OCI-LY7 (cell line): ENCODE results near the gene MACROH2A1. TPM values are rescaled to one million over a fixed set of nuclear protein-coding genes. Genes with fewer than 3 reads are reported as not detected.

Experiments used
- BruUV-seq: library from RNA; stranded (reverse); fragments of 400-500 nt; replicated peaks from 2 replicates; lab custom pipeline; 2021; lab: Mats Ljungman, UMichigan
- CTCF ChIA-PET: fragments of 300-600 bp; sonication (Branson Sonifier 250); formaldehyde crosslinking; loops from one replicate; lab custom pipeline; 2022; ENCODE audit warnings: antibody characterized with exemption; ENCODE audit not compliant: unreplicated experiment; lab: Charles Lee
- POLR2A ChIA-PET: fragments of 300-600 bp; sonication (Branson Sonifier 250); formaldehyde crosslinking; loops from one replicate; lab custom pipeline; 2022; ENCODE audit warnings: antibody characterized with exemption; lab: Charles Lee
- DNase-seq: peaks from one replicate; pipeline ENCODE4 v3.0.0-alpha.2; 2015; ENCODE audit warnings: low spot score
- H2AFZ ChIP-seq: fragments of 200-600 bp; sonication (generic), shearing (Covaris generic); 2 replicates; pipeline ENCODE4 v1.6.1; 2014; ENCODE audit warnings: mild to moderate bottlenecking, antibody characterized with exemption, low read length, moderate library complexity
- H3K27ac ChIP-seq: fragments of 200-600 bp; sonication (generic); 2 replicates; pipeline ENCODE4 v1.5.1; 2014; ENCODE audit warnings: mixed run types, low read depth, mild to moderate bottlenecking, moderate library complexity, low read length, inconsistent platforms; ENCODE audit not compliant: poor library complexity, severe bottlenecking
- H3K36me3 ChIP-seq: fragments of 200-600 bp; sonication (generic); 2 replicates; pipeline ENCODE4 v1.6.1; 2014; ENCODE audit warnings: mild to moderate bottlenecking, antibody characterized with exemption, low read length, moderate library complexity, mixed read lengths; ENCODE audit not compliant: insufficient read depth
- H3K4me1 ChIP-seq: fragments of 200-600 bp; sonication (generic); 2 replicates; pipeline ENCODE4 v1.5.1; 2014; ENCODE audit warnings: mild to moderate bottlenecking, low read length; ENCODE audit not compliant: insufficient read depth, poor library complexity, severe bottlenecking
- H3K4me2 ChIP-seq: fragments of 200-600 bp; sonication (generic); 2 replicates; pipeline ENCODE4 v1.6.1; 2014; ENCODE audit warnings: mild to moderate bottlenecking, low read length
- H3K4me3 ChIP-seq: fragments of 200-600 bp; sonication (generic); 2 replicates; pipeline ENCODE4 v1.5.1; 2014; ENCODE audit warnings: mild to moderate bottlenecking, low read depth, low read length; ENCODE audit not compliant: poor library complexity, severe bottlenecking
- H3K79me2 ChIP-seq: fragments of 200-600 bp; sonication (generic); 2 replicates; pipeline ENCODE4 v1.6.1; 2016; ENCODE audit warnings: low read depth, mild to moderate bottlenecking, low read length, moderate library complexity, mixed read lengths; ENCODE audit not compliant: insufficient read depth
- H3K9me2 ChIP-seq: fragments of 200-600 bp; sonication (generic); 2 replicates; pipeline ENCODE4 v1.6.1; 2016; ENCODE audit warnings: mild to moderate bottlenecking, low read length, mixed read lengths; ENCODE audit not compliant: insufficient read depth
- H3K9me3 ChIP-seq: fragments of 200-600 bp; sonication (generic); 2 replicates; pipeline ENCODE4 v1.6.1; 2014; ENCODE audit warnings: mild to moderate bottlenecking, mixed run types, low read length, mixed read lengths
- H4K20me1 ChIP-seq: fragments of 200-600 bp; sonication (generic); 2 replicates; pipeline ENCODE4 v1.6.1; 2014; ENCODE audit warnings: mild to moderate bottlenecking, antibody characterized with exemption, low read length, moderate library complexity, mixed read lengths; ENCODE audit not compliant: insufficient read depth
- CTCF ChIP-seq: fragments of 200-600 bp; sonication (generic); conservative IDR thresholded peaks from 2 replicates; pipeline ENCODE4 v1.5.1; 2014; ENCODE audit warnings: mild to moderate bottlenecking, antibody characterized with exemption, low read length, moderate library complexity, mixed read lengths
- EZH2phosphoT487 ChIP-seq: fragments of 200-600 bp; sonication (generic); IDR thresholded peaks from 2 replicates; pipeline ENCODE4 v1.6.1; 2018; ENCODE audit warnings: low read depth, borderline replicate concordance, mild to moderate bottlenecking, mixed run types, antibody characterized with exemption, low read length, moderate library complexity, mixed read lengths
- intact Hi-C: fragments of 100-400 bp; cut with micrococcal nuclease; formaldehyde crosslinking; loops from one replicate; pipeline ENCODE4 v1.10.0; 2022; ENCODE audit not compliant: unreplicated experiment
- total RNA-seq, 2 experiments: library from RNA; depleted of rRNA in 1 of 2; stranded (reverse); fragments of >200 nt in 1 of 2; shearing (Covaris generic) in 1 of 2; gene quantifications; 2 replicates each; pipeline ENCODE4 v1.2.3, GENCODE V29; 2014 to 2022

Gene MACROH2A1
- total RNA-seq, 2 experiments from 2014 or later: 271 to 356 TPM

- no TSS peak for BruUV-seq
- Histone ChIP-seq H3K36me3 (peaks cover 100% of the 10 kb centered on the region), H3K79me2 (peaks cover 3% of the 10 kb centered on the region; the same call in 1 of the 2 replicates), H3K27ac (no peak overlapping the region), H3K9me2 (no peaks in the 10 kb centered on the region), H3K4me1 (no peaks in the 10 kb centered on the region), H3K4me2 (no peak overlapping the region), H3K9me3 (no peaks in the 10 kb centered on the region), H4K20me1 (peaks cover 15% of the 10 kb centered on the region; the same call in 1 of the 2 replicates), H3K4me3 (no peak overlapping the region), H2AFZ (no peak overlapping the region)
- ChIA-PET POLR2A (interaction anchor here (0.6 to 0.9 kb wide), 3 partner anchors 8 to 31 kb away, joined by 3 read pairs; no protein-coding TSS in a partner anchor), CTCF (no interaction called here)
- TF ChIP-seq CTCF (no peak), EZH2phosphoT487 (no peak)
- intact Hi-C loops: no loop called here
- no peak for DNase-seq
These were observed 23.8 kb downstream of the MACROH2A1 start for GRCh38 chr5:135375040-135375793.

GRCh38 chr5:135373736-135374515 is 25.1 kb downstream of the MACROH2A1 start:
- no peaks in the 10 kb centered on the region for H3K9me3 ChIP-seq
- peaks cover 100% of the 10 kb centered on the region for H3K36me3 ChIP-seq
- no peak overlapping the region for H3K4me2 ChIP-seq
- BruUV-seq: no TSS peak
- H3K27ac ChIP-seq: no peak overlapping the region
- H3K4me3 ChIP-seq: no peak overlapping the region
- ChIA-PET POLR2A (no interaction called here), CTCF (no interaction called here)
- TF ChIP-seq CTCF: no peak
- TF ChIP-seq EZH2phosphoT487: no peak
- intact Hi-C loops: no loop called here
- DNase-seq: no peak
- H3K79me2 ChIP-seq: no peaks in the 10 kb centered on the region
- no peak overlapping the region for H2AFZ ChIP-seq
- H4K20me1 ChIP-seq: peaks cover 9% of the 10 kb centered on the region; the same call in 1 of the 2 replicates
- H3K4me1 ChIP-seq: no peaks in the 10 kb centered on the region
- H3K9me2 ChIP-seq: no peaks in the 10 kb centered on the region
